Measurements from ENCODE around the gene ETAA1.

DNA sequence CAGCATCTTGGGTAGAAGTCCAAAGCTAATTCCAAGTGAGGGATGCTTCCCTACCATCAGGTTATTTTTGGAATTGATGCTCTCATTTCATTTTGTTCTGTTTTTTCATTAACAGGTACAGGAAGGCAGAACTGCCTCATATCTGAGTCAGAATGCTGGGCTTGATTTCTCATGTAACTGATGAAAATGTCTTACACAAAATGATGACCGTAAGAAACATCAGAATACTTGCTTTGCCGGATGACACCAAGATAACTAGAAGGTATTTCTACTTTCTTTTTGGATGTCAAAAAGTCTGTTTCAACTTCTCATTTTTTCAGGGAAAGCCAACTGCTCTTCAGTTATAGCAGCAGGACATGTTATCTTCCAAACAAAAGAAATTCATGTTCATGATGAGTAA lies 62.6 kb downstream of the ETAA1 start:
- TF ChIP-seq, protein P1, sequence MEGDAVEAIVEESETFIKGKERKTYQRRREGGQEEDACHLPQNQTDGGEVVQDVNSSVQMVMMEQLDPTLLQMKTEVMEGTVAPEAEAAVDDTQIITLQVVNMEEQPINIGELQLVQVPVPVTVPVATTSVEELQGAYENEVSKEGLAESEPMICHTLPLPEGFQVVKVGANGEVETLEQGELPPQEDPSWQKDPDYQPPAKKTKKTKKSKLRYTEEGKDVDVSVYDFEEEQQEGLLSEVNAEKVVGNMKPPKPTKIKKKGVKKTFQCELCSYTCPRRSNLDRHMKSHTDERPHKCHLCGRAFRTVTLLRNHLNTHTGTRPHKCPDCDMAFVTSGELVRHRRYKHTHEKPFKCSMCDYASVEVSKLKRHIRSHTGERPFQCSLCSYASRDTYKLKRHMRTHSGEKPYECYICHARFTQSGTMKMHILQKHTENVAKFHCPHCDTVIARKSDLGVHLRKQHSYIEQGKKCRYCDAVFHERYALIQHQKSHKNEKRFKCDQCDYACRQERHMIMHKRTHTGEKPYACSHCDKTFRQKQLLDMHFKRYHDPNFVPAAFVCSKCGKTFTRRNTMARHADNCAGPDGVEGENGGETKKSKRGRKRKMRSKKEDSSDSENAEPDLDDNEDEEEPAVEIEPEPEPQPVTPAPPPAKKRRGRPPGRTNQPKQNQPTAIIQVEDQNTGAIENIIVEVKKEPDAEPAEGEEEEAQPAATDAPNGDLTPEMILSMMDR (IDR thresholded peaks at IDR 0.05; ENCODE audit: insufficient read depth, low read depth, low read length), result no peak
- no peak for TF ChIP-seq EZH2 (IDR thresholded peaks at IDR 0.05; ENCODE audit: insufficient read depth, low read length)

All from astrocyte (in vitro differentiated cells and primary cell).